ENCODE measurements around the gene HIVEP2.

DNA sequence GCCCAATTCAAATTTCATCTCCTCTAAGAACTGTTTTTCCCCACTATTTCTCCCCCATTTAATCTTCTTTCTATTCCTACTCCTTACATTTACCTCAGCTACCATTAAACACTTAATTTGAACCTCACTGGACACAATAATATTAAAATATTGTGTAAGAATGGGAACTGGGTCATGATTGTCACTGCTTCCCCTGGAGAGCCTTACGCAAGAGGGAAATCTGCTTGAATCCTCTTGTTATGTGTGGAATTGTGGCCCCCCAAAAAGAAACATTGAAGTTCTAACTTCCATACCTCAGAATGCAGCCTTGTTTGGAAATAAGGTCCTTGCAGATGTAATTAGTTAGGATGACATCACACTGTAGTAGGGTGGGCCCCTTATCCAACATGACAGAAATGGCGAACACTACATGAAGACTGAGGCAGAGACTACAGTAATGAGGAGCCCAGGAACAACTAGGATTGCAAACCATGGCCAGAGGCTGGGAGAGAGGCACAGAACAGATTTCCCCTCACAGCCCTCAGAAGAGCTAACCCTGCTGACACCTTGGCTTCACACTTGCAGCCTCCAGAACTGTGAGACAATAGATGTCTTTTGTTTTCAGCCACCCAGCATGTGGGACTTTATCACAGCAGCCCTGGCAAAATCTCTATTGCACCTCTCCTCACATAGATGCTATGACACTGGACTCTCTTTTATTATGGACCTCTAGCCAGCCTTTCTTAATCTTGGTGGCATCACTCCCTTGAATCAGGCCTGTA, 29.9 kb downstream of the HIVEP2 start:
- TF ChIP-seq, protein P1, sequence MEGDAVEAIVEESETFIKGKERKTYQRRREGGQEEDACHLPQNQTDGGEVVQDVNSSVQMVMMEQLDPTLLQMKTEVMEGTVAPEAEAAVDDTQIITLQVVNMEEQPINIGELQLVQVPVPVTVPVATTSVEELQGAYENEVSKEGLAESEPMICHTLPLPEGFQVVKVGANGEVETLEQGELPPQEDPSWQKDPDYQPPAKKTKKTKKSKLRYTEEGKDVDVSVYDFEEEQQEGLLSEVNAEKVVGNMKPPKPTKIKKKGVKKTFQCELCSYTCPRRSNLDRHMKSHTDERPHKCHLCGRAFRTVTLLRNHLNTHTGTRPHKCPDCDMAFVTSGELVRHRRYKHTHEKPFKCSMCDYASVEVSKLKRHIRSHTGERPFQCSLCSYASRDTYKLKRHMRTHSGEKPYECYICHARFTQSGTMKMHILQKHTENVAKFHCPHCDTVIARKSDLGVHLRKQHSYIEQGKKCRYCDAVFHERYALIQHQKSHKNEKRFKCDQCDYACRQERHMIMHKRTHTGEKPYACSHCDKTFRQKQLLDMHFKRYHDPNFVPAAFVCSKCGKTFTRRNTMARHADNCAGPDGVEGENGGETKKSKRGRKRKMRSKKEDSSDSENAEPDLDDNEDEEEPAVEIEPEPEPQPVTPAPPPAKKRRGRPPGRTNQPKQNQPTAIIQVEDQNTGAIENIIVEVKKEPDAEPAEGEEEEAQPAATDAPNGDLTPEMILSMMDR (IDR thresholded peaks at IDR 0.05), result no peak
- TF ChIP-seq POLR2A (IDR thresholded peaks at IDR 0.05), result no peak

Measured in esophagus squamous epithelium (tissue), 4 donors.